HG03342 (cell line): ENCODE data around the gene ATP1B1.
A peak's percentile ranks its signal among the peaks of the same experiment; 100 is the strongest.
"Not testable (repeated sequence)": the region's sequence is repeated elsewhere in the genome, so short reads cannot be mapped to it uniquely, and the experiment has no call there.

Source experiments
- ATAC-seq: cut with Tn5 transposase; IDR thresholded peaks from one replicate; pipeline ENCODE4 v1.9.1; 2021; ENCODE audit warnings: mild to moderate bottlenecking, moderate library complexity; ENCODE audit not compliant: unreplicated experiment

Gene ATP1B1

GRCh38 chr1:169113613-169114119, 7.2 kb downstream of the ATP1B1 start:
- no peak for ATAC-seq

GRCh38 chr1:169115891-169116585, 9.5 kb downstream of the ATP1B1 start:
- no peak for ATAC-seq

DNA sequence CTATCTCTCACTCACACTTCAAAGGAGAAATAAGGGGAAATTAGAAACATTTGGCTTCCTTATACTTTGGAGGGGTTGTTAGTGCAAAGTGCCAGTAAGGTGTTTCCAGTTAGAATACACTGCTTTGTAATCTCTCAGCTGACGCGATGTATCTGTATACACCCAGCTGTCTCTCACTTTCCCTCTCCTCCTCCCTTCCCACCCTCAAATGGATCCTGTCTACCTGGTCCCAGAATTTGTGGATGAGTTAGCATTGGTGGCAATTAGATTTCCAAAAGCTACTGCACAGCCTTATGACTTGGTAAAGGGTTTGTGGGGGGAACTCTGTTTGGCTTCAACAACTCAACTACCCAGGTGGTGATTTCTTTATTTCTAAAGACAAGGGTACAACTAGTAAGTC, 10.5 kb downstream of the ATP1B1 start:
- ATAC-seq = no peak

DNA sequence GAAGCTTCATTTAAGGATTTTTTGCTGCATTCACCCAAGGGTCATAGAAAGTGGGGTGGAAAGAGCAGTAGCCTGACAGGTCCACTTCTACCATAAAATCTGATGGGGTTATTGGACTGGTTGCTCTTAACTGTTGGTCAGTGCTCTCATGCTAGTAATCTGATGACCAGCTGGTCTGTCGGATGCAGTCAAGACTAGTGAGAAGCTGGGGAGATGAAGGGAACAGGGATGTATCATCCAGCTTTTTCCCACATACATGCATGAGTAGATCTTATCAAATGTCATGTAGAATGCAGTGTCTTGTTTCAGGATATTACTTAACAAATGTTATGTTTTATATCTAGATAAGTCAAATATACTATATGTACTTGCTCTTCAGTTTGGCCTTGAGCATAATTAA, 11.1 kb downstream of the ATP1B1 start:
- ATAC-seq = no peak

GRCh38 chr1:169118227-169118626, 11.7 kb downstream of the ATP1B1 start:
- ATAC-seq = no peak

- no peak for ATAC-seq
Measured at GRCh38 chr1:169119405-169119804, 12.9 kb downstream of the ATP1B1 start.

DNA sequence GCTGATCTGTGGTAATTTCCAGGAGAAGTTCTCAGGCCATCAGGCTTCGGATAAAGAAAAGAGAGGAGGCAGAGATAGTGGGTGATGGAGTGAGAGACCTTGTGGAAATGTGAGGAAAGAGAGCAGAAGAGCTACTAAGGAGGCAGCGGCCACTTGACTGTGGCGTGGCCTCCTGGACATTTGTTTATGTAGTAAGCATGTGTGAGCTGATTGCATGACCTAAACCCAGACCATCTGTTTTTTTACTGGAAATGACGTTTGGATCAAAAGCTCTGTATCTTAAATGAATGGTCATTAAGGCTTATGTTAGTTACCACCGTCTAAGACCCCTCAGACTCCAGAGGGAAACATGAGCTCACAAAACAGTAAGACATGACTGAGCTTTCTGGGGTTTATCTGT, 13.6 kb downstream of the ATP1B1 start:
- ATAC-seq = no peak

DNA sequence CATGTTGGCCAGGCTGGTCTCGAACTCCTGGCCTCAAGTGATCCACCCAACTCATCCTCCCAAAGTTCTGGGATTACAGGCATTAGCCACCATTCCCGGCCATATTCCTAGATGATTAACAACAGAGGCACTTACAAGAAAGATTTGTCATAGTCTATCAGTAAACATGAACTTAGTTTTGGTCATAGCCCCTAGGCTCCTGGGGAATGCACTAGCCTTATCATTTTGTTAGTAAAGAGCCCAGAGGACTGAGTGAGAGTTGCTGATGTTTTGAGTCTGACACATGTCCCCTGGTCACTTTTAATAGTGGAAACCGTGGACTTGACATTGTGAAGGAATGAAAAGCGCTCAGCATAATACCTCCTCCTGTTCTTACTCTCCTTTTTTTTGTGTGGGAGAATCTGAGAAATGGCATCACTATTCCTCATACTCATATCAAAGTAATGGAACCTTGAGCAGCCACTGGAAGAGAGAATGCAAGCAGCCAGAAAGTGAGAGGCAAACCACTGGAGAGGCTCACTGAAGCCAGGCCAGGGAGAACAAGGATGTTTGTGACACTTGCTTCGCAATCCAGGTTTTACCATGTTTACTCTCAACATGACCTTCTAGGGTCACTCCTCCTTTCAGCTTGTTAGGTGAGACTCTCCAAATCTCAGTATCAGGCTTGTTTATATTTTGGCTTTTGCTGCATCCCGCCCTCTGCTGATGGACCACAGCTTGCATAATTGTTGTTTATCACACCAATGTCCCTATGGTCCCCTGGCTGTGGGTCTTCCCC, 14.8 kb downstream of the ATP1B1 start:
- ATAC-seq = no peak

DNA sequence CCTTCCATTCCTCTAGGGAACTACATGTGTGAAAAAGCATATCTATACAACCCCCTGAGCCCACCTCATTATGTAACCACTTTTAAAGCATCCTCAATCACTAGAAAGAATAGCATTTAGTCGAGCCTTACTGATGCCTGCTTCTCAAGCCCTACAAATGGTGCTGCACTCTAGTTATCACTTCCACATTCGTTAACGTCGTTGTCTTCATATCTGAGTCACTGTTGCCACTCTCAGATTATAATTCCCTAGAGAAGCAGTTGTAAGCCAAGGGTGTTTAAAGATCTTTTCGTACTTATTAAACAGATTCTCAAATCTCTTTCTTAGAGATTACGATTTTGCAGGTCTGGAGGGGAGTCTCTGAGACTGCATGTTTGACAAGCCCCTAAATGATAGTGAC, 16.5 kb downstream of the ATP1B1 start:
- ATAC-seq = peak; percentile 80

DNA sequence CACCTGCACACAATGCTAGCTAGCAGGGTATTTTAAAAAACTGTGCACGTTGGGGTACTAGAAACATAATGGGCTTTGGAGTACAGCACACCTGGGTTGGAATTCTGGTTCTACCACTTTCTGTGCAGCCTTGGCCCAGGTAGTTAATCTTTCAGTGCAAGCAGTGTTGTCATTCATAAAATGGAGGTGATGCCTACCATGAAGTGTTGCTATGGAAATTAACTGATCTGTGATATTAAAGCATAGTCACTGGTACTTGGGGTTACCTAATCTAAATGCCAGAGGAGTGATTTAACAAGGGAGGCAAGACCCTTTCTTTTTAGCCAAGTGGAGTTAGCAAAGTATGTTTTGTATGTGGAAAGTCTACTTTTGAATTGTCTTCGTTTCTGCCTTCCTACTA, 18.0 kb downstream of the ATP1B1 start:
- no peak for ATAC-seq

DNA sequence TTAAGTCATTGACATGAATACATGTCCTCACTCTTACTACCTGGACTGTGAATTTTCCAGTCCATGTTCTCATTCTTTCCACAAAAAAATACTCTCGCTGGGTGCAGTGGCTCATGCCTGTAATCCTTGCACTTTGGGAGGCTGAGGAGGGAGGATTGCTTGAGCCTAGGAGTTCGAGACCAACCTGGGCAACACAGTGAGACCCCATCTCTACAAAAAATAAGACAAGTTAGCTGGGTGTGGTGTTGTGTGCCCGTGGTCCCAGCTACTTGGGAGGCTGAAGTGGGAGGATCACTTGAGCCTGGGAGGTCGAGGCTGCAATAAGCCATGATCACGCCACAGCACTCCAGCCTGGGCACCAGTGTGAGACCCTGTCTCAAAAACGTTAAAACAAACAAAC, 19.1 kb downstream of the ATP1B1 start:
- not testable (repeated sequence) for ATAC-seq

DNA sequence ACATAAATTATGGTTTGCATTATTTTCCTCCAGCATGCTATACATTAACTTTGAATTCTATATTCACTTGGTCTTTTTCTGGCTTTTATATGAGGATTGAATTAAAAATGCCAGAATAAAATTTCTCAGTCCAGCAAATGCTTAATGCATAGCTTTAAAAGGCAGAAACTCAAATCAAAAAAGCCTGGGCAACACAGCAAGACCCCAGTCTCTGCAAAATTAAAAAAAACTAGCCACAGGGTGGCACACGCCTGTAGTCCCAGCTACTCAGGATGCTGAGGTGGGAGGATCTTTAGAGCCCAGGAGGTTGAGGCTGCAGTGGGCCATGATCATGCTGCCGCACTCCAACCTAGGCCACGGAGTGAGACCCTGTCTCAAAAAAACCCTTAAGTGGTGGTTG, 19.8 kb downstream of the ATP1B1 start:
- ATAC-seq = no peak

- ATAC-seq = no peak
Measured at GRCh38 chr1:169127305-169127704, 20.8 kb downstream of the ATP1B1 start.

- ATAC-seq = no peak
Measured at GRCh38 chr1:169128562-169128961, 22.1 kb downstream of the ATP1B1 start.

DNA sequence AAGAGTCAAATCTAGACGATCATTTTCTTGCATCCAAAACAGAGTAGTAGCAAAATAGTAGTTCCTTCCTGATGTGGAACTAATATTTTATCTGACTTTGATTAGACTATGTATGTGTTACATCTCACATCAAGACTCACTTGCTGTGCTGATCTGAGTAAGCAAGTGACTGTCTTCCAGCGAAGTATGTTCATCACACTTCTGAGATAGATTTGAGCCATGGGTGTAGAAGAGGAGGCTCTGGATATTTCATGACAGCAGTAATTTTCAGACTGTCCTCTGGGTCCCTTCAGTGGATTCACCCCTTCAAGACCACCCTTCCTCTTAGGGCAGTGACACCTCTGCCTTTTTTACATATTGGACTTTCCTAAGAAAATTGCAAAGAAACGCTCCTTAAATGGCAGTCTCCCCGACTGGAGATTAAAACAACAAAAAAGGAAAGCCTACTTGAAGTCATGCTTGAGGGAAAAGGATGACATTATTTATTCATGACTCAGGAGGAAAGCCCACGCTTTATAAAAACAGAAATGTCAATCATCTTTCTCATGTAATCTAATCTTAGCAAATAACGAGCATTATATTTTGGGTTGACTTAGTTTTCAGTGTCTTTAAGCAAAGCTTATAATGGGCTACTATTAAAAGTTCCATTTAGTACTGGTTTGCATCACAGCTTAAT, 22.8 kb downstream of the ATP1B1 start:
- ATAC-seq = no peak

DNA sequence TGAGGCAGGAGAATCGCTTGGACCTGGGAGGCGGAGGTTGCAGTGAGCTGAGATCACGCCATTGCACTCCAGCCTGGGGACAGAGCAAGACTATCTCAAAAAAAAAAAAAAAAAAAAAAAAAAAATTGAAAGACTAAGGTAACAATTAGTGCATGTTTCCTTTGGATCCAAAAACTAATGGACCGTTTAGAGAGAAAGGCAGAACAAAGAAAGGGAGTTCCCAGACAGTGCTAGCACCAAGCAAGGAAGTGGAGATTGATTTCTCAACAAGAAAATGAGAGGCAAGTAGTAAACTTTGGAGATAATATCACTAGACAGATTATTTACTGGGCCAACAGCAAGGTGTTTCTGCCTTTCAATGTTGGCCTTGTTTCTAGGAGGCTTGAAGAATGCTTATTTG, 24.2 kb downstream of the ATP1B1 start:
- no peak for ATAC-seq

GRCh38 chr1:169132512-169133227, 26.2 kb downstream of the ATP1B1 start:
- no peak for ATAC-seq

DNA sequence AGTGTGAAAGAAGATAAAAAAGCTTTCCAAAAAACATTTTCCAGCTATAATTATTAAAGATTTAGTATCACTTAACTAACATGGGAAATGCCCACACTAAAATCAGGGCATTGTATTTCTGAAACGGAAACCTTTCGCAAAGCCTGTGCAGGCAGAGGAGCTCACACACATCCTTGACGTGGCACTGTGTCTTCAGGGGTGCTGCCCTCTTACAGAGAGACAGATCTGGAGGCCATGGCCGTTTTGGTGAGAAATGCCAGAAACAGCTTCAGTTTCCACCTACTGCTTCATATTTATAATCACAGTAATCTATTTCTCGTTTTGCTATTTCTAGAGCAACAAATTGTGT, 26.7 kb downstream of the ATP1B1 start:
- ATAC-seq = no peak

DNA sequence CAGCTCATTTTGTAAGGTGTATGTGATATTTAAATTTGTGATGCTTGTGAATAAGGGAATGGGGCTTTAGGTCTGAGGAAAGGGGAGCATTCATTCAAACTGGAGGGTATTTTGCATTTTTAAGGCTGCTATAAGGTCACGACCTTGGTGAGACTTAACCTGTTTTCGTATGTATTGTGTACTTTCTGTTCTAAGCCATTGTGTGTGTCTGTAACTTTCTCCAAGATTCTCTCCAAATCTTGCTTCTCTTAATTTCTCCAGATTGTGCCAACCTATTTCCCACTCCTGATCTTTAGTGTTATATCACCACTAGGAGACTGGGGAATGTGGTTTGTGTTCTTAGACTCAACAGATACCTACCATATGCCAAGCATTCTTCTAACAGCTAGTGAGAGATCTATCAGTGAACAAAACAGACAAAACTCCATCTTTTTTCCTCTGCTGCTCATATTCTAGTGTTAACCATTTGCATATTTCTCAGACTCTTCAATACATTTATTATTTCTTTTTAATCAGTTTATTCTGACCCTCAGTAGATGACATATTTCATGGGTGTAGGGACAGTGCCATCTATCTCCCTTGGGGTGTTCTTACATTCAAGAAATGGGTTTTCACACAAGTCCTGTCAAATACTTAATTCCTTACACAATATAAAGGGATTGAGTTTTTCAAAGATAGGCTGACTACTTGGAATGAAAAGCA, 27.5 kb downstream of the ATP1B1 start:
- ATAC-seq = no peak

DNA sequence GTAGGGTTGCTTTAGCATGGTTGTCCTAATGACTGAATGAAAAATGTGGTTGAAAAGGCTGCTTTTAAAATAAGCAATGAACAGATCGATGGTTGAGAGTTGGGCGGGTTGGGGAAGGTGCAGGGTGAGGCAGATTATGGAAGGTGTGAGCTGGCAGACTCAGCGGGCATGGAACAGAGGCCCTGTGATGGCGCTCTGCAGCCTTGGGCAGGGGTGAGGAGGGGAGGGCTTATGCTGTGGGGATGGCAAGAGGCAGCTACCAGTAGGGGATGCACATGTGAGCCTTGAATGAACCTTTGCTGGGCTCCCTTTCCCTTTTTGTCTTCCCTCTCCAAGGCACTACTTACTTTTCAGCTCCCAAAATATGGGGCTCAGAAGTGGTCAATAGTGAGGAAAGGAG, 30.9 kb downstream of the ATP1B1 start:
- no peak for ATAC-seq
